T1000 (cell line): ENCODE results near the gene RIMBP3C.
"Not testable (repeated sequence)": the region's sequence is repeated elsewhere in the genome, so short reads cannot be mapped to it uniquely, and the experiment has no call there.

ENCODE experiments used
- DNase-seq: peaks from one replicate; lab custom pipeline; 2025; ENCODE audit warnings: mixed read lengths; lab: John Stamatoyannopoulos, UW

Gene RIMBP3C, protein sequence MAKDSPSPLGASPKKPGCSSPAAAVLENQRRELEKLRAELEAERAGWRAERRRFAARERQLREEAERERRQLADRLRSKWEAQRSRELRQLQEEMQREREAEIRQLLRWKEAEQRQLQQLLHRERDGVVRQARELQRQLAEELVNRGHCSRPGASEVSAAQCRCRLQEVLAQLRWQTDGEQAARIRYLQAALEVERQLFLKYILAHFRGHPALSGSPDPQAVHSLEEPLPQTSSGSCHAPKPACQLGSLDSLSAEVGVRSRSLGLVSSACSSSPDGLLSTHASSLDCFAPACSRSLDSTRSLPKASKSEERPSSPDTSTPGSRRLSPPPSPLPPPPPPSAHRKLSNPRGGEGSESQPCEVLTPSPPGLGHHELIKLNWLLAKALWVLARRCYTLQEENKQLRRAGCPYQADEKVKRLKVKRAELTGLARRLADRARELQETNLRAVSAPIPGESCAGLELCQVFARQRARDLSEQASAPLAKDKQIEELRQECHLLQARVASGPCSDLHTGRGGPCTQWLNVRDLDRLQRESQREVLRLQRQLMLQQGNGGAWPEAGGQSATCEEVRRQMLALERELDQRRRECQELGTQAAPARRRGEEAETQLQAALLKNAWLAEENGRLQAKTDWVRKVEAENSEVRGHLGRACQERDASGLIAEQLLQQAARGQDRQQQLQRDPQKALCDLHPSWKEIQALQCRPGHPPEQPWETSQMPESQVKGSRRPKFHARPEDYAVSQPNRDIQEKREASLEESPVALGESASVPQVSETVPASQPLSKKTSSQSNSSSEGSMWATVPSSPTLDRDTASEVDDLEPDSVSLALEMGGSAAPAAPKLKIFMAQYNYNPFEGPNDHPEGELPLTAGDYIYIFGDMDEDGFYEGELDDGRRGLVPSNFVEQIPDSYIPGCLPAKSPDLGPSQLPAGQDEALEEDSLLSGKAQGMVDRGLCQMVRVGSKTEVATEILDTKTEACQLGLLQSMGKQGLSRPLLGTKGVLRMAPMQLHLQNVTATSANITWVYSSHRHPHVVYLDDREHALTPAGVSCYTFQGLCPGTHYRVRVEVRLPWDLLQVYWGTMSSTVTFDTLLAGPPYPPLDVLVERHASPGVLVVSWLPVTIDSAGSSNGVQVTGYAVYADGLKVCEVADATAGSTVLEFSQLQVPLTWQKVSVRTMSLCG (N-terminal part only)

GRCh38 chr22:21551361-21551760, at the start of gene RIMBP3C:
RIMBP3C (minus strand) TSS chr22:21551461; CDS start chr22:21550976, 485 bp downstream.
- not testable (repeated sequence) for DNase-seq

- no peak for DNase-seq
These were observed 48.0 kb upstream of the RIMBP3C start for GRCh38 chr22:21599053-21599893.

- DNase-seq, result no peak
These were observed 47.0 kb upstream of the RIMBP3C start for GRCh38 chr22:21598302-21598701.

- not testable (repeated sequence) for DNase-seq
These were observed 45.3 kb upstream of the RIMBP3C start for GRCh38 chr22:21596356-21597135.

DNA sequence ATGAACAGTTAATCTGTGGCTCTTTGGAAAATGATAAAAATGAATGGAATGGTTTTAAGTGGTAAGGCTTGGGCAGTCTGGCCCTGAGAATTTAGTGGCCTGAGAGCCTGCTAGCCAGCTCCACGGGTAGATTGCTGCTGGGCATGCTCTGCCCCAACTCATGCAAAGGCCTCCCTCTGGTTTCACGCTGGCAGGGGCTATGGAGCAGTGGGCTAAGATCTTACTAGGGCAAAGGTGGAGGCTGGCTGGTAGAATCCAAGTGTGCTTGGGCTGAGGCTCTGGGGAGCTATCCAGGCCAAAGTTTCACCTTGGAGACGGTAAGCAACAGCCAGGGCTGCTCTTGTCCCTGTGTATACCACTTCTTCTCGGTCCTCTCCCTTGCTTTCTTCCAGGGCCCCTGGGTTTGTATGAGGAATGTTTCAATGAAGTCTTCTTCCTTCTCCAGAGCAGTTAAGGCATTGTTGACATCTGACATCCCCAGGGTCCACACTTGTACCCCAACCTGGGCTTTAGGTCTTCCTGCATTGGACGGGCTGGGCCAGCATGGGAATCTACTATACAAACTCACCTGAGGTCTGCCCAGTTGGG, 43.7 kb upstream of the RIMBP3C start:
- DNase-seq, result no peak

DNA sequence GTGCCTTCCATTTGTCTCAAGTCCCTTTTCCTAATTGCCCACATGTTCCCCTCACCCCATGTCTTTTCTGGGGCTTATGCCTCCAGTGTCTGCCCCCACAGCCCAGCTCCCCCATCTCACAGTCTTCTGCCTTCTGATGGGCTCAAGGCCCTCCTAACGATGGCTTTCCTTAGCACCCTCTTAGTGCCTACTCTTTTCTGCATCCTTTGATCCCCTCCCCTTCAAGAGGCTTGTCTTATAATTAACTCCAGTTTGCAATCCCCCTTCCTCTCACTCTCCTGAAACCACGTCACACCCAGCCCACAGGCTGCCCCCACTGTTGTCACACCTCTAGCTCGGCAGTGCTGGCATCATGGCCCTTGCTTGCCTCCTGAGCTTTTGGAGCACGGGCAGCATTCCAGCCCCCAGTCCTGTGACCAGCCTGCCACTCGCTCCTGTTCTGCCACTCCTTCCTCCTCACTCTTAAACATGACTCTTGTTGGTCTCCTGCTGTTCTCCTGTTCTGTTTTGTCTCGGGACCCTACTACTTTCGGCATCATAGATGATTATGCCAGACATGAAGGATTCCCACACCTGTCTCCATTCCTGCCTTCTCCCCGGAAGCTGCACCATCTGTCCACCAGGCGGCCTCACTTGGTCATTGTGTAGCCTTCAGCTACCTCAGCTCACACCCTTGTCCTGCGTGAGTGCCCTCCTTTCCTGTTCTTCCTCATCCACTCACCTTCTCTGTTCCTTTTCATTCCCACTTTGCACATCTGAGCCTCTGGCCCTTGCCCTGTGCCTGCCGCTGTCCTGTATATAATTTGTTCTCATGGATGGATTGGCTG, 42.4 kb upstream of the RIMBP3C start:
- DNase-seq, result no peak

- no peak for DNase-seq
These were observed 41.2 kb upstream of the RIMBP3C start for GRCh38 chr22:21592422-21592821.

GRCh38 chr22:21591695-21592094, 40.4 kb upstream of the RIMBP3C start:
- DNase-seq, result no peak

DNA sequence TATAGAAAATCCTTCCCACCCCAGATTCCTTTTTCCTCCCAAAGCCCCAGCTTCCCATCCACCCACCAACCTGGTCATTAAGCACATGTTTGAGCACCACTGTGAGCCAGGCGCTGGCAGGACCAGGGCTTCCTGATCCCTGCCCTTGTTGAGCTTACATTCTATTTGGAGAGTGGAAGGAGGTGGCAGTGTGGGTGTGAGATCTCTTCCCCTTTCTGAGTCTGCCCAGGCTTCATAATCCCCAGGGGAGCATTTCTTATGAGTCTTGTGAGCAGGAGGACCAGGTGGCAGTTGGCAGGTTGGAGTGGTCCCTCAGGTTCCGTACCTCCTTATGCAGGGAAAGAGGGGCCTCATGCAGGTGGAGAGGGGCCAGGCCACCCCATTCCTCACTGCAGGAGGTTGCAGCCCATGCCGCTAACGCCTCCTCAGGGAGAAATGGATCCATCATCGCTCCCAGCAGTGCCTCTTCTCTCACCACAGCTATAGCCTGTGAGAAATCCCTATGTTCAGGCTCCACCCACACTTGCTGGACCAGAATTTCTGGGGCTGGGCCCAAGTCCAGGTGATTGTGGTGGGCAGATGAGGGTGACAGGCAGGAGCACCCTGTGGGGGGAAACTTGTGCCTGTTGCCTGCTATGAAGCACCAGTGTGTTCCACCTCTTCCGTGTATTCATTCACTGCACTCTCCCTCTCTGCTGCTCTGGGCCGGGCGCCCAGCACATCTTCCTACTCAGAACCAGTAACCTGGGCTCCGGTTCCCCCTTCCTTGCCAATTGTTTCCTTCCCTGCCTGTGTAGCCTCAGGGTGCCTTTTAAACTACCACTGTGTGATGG, 39.8 kb upstream of the RIMBP3C start:
- DNase-seq, result no peak

- DNase-seq, result no peak
These were observed 38.1 kb upstream of the RIMBP3C start for GRCh38 chr22:21589396-21589795.

DNA sequence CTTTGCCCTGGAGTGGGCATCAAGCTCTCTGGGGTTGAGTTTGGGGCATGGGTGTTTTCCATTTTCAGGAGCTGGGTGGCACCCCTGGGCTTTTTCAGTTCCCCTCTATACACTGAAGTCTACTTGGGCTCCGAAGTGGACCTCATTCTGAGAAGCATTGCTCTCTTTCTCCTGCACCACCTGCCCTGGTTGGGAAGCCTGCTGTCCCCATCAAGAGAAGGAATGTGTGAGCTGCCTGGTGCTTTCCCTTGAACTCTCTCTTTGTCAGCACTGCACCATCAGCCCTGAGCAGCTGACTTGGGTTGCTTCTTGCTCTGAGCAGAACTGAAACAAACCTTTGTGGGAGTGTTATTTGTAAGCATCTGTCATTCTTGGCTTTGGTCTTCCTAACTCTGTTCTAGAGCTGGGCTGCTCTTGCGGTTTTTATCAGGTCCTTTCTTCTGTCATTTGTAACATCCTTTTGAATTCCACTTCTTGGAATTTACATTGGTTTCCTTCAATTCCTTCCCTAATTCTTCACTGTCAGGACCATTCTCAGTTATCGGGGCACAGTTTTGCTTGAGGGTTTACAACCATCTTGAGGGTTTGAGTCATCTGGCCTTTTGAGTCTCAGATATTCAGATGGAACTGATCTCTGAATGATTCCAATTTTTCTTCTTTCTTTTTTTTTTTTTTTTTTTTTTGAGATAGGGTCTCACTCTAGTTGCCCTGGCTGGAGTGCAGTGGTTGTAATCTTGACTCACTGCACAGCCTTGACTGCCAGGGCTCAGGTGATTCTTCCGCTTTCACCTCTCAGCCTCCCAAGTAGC, 36.7 kb upstream of the RIMBP3C start:
- no peak for DNase-seq

DNA sequence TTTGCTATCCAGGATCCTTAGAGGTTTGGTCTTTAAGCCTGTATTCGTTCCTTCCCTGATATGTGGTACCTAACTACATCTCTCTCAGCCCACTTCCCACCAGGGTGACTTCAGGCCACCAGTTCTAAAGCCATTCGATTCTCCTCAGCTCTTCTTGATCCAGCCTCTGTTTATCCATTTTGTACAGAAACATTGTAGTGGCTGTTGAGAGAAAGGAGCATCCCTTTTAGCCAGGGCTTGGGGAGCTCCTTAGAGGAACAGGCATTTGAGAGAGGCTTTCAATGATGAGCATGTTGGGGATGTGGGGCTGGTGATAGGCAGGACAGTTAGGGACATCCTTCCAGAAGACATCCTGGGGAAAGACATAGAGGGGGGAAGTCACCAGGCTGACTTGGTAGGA, 34.1 kb upstream of the RIMBP3C start:
- DNase-seq, result no peak

GRCh38 chr22:21582801-21583740, 31.8 kb upstream of the RIMBP3C start:
- no peak for DNase-seq

GRCh38 chr22:21581009-21581713, 29.9 kb upstream of the RIMBP3C start:
- not testable (repeated sequence) for DNase-seq

DNA sequence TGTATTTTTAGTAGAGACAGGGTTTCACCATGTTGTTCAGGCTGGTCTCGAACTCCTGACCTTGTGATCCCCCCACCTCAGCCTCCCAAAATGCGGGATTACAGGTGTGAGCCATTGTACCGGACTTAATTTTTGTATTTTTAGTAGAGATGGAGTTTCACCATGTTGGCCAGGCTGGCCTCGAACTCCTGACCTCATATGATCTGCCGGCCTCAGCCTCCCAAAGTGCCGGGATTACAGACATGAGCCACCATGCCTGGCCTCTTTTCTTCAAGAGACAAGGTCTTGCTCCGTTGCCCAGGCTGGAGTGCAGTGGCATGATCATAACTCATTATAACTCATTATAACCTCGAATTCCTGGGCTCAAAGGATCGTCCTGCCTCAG, 29.4 kb upstream of the RIMBP3C start:
- not testable (repeated sequence) for DNase-seq

- DNase-seq, result no peak
These were observed 28.2 kb upstream of the RIMBP3C start for GRCh38 chr22:21579474-21579851.
